NCI-H69 (cell line): ENCODE measurements around the gene ST3GAL5.

Experiments
- DNase-seq: peaks from one replicate; lab custom pipeline; 2025; lab: John Stamatoyannopoulos, UW

ST3GAL5 gene

GRCh38 chr2:85866165-85866659 is 22.6 kb downstream of the ST3GAL5 start:
- DNase-seq, result no peak

- DNase-seq, result no peak
These were observed 23.1 kb downstream of the ST3GAL5 start for GRCh38 chr2:85865539-85866164.

DNA sequence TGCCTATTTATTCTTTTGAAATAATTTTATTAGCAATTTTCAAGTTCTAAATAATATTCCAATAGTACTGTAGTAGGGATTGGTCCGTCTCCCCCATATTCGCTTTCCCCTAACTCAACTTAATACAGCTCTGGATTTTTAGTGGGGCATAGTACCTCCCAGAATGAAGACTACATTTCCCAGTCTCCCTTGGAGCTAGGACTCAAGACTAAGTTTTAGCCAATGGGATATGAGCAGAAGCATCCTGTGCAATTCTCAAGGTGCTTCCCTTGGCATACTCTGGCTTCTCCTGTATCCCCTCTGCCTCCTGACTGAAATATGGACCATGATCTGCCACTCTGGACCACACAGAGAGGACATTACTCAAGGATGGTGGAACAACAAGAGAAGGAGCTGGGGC is 24.1 kb downstream of the ST3GAL5 start:
- DNase-seq, result no peak

- no peak for DNase-seq
These were observed 26.4 kb downstream of the ST3GAL5 start for GRCh38 chr2:85862426-85862825.

DNA sequence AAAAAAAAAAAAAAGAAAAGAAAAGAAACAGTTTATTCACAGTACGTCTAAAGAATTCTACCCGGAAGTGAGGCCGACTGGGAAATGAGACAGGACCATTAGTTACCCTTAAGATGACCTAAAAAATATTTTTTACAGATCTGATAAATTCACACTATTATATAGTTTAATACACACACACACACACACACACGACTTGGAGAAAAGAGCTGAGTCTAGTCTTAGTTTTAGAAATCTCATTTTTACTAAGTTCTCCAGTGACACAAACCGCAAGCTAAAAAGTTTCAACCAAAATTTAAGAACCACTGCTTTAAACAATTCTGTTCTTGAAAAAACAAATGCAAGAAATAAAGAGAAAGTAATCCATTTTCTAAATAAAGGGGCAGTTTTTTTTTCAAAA is 27.1 kb downstream of the ST3GAL5 start:
- no peak for DNase-seq

GRCh38 chr2:85861180-85861579 is 27.6 kb downstream of the ST3GAL5 start:
- no peak for DNase-seq

GRCh38 chr2:85858841-85859240 is 29.9 kb downstream of the ST3GAL5 start:
- no peak for DNase-seq

GRCh38 chr2:85854897-85855296 is 33.9 kb downstream of the ST3GAL5 start:
- DNase-seq, result no peak

GRCh38 chr2:85854166-85854509 is 34.7 kb downstream of the ST3GAL5 start:
- DNase-seq, result no peak

- no peak for DNase-seq
These were observed 35.2 kb downstream of the ST3GAL5 start for GRCh38 chr2:85853499-85854165.

DNA sequence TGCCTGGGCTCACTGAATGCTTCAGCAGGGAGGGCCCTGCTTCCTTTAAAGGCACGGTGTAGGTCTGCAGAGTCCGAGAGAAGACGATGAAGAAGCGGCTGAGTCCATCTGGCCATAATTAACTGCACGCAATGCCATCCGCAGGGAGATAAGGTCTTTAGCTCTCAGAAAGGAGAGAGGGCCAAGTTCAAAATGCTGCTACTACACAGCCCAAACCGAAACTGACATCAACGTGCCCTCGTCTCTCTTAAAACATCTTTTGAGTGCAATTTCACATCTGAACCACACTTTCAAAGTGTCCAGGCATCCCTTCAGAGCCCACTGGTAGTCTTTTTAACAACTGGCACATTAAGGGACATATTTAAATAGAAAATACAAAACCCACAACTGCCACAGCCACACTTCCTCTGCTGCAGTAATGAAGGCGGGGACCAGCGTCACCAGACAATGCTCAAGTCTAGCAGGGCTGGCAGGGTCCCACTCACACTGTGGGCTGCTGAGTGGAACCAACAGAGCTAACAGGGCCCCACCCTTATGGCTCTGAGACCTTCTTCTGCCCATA is 35.8 kb downstream of the ST3GAL5 start:
- no peak for DNase-seq

- no peak for DNase-seq
These were observed 36.5 kb downstream of the ST3GAL5 start for GRCh38 chr2:85852152-85852840.

DNA sequence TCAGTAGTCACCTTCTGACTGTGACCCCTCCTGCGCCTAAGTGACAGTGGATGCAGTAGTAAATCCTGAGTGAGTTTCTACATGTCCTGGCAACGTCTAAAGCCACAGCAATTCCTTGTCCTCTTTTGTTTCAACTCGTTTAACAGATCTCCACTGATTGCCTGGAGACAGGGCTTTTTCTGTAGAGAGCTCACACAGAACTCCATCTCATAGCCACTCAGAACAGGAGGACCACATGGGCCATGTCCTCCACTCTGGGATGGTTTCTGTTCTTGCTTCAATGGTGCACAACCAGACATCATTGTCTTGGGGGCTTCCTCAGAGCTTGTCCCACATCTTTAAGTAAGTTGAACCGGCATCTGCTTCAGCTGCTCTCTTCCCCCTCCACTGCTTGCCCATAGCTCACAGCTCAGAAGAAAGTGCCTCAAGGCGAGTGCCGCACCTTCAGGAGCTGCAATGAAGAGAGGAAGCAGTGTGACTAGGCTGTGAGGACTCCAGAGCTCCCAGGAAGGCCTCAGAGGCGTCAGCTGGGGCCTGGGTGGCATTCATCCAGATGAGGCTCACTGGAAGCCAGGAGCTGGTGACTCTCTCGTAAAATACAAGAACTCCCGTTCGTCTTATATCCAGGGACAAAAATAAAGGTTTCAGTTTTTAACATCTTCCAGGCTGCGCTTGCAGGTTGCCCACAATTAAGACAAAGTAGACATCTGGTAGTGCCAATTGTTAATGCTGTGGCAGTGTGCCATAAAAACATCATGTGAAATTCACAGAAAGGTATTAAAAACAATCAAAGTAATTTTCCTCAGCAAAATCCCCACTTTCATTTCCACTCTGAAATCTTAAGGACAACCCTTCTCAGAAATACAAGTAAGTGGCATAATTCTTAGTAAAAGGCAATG is 37.3 kb downstream of the ST3GAL5 start:
- no peak for DNase-seq

- no peak for DNase-seq
These were observed 38.3 kb downstream of the ST3GAL5 start for GRCh38 chr2:85850451-85850850.

DNA sequence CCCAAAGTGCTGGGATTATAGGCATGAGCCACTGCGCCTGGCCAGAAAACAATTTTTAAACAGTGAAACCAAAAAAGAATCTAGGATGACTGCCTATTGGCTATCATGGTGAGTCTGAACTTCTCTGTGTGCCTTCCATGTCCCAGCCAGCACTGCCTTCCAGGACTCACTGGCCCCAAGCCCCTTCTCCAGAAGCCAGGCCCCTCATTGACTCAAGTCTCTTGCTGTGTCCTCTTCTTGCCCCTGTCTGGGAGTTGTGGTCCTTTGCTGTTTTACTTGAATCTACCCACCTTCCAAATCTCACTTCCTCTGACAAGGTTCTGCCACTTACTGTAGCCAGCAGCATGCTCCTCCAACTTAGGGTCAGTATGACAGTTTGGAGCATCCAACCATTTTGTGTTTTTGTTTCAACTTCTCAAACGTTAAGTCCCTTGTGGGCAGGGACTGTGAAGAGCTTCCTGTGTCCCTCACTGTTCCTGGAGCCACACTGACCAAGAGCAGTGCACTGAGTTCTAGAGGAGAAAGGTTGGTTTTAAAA is 41.7 kb downstream of the ST3GAL5 start:
- DNase-seq, result no peak

GRCh38 chr2:85846411-85846810 is 42.4 kb downstream of the ST3GAL5 start:
- no peak for DNase-seq

DNA sequence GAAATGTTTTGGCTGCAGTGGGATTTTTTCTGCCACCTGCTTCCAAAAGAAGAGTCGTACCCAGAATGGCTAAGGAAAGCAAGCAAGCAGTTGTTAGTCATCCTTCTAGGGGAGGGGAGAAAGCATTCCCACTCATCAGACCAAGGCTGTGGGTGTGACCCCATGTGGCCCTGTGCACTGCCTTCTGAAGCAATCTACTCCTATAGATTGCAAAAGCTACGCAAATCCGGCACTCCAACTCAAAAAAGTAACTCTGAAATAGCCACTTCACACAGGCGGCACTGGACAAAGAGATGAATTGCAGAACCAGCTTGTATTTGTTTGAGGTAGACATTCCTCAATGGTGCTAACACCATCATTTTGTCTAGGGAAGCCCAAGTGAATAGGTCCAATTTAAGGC is 44.3 kb downstream of the ST3GAL5 start:
- no peak for DNase-seq

DNA sequence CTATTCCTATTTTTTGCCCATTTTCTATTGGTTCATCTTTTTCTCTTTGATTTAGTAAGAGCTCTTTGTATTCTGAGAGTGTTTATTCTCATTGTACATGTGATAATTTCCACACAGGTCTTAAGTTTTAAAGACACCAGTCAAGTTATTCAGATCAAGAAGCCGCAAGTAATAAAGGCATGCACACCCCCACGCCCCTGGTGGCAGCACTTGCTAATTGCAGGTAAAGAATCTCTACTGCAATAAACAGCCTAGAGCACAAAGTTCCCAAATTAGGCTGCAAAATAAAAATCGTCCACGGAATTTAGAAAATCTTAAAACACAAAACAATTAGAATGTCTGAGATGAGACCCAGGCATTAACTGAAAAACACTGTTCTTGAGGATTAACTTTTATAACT is 45.2 kb downstream of the ST3GAL5 start:
- no peak for DNase-seq

DNA sequence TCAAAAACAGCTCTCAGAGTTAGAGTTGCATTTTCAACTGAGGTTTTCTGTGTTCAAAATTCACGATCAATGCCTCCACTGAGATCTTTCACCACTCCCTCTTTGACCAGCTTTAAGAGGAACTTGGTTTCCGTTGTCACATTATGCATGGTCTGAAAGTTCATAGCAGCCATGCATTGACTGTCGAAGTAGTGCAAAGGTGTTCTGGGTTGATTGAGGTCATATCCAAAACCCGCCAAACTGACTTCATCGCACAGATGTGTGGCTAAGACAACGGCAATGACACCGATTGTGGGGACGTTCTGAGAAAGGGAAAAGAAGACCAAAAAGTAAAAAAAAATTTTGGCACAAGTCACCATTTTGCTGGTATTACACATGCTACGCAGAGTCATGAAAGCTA is 48.7 kb downstream of the ST3GAL5 start:
- DNase-seq, result no peak

DNA sequence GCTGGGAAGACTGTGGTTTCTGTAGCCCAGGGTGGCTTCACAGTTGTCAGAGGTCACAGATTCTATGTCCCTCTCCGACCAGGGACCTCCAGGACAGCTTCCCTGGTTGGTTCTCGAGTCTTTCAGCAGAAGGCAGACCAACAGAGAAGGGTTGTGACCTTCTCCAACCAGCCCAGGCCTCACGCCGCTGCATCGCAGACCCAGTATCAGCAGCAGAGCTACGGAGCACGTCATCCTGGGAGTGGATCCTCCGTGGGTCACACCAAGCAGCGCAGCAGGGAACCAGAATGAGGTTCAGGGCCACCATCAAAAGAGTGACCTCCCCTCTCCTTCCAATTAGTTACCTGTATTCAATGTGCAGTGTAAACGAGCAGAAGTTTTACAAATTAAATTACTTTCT is 49.3 kb downstream of the ST3GAL5 start:
- no peak for DNase-seq

- DNase-seq, result no peak
These were observed 50.1 kb downstream of the ST3GAL5 start for GRCh38 chr2:85838641-85839040.

DNA sequence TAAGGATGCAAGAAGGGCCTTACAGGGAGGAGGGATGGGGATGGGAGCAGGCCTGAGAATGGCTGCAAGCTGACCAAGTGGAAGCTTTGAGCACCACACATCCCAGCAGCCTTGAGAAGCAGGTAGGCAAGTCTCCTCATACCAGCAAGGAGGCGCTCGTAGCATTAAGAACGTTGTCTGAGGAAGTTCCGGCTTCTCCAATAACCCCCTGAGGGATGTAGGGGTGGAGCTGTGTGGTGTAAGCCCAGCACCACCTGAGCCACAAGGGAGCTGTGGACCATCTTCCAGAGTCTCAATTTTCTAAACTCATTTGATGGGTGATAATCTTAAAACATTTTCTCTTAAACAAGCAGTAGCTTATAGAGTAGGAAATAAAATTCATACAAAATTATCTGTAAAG is 50.6 kb downstream of the ST3GAL5 start:
- DNase-seq, result no peak
